Islet of Langerhans (tissue), 1 donor: Measurements from ENCODE around the gene GALNT1.

Source experiments
- FAIRE-seq: peaks from one replicate; lab custom pipeline; 2011; peaks lifted over from hg19 to GRCh38; lab: Jason Lieb, UNC

GALNT1 gene

GRCh38 chr18:35582899-35583558 is 1.5 kb downstream of the GALNT1 start:
- no peak for FAIRE-seq

GRCh38 chr18:35584735-35585134 is 3.2 kb downstream of the GALNT1 start:
- FAIRE-seq: no peak

GRCh38 chr18:35585608-35586007 is 4.1 kb downstream of the GALNT1 start:
- no peak for FAIRE-seq

GRCh38 chr18:35588122-35588521 is 6.6 kb downstream of the GALNT1 start:
- FAIRE-seq: no peak

- no peak for FAIRE-seq
Measured at GRCh38 chr18:35588995-35589394, 7.5 kb downstream of the GALNT1 start.

- FAIRE-seq: no peak
Measured at GRCh38 chr18:35589546-35589945, 8.0 kb downstream of the GALNT1 start.

GRCh38 chr18:35590935-35591334 is 9.4 kb downstream of the GALNT1 start:
- FAIRE-seq: no peak

- no peak for FAIRE-seq
Measured at GRCh38 chr18:35592298-35592697, 10.8 kb downstream of the GALNT1 start.

GRCh38 chr18:35593859-35594258 is 12.3 kb downstream of the GALNT1 start:
- FAIRE-seq: no peak

GRCh38 chr18:35597758-35598157 is 16.2 kb downstream of the GALNT1 start:
- no peak for FAIRE-seq

GRCh38 chr18:35602193-35602820 is 20.8 kb downstream of the GALNT1 start:
- FAIRE-seq: no peak

GRCh38 chr18:35603008-35603407 is 21.5 kb downstream of the GALNT1 start:
- no peak for FAIRE-seq

- FAIRE-seq: no peak
Measured at GRCh38 chr18:35603528-35603927, 22.0 kb downstream of the GALNT1 start.

- no peak for FAIRE-seq
Measured at GRCh38 chr18:35604369-35604768, 22.8 kb downstream of the GALNT1 start.

- no peak for FAIRE-seq
Measured at GRCh38 chr18:35605686-35606417, 24.3 kb downstream of the GALNT1 start.

- no peak for FAIRE-seq
Measured at GRCh38 chr18:35609236-35609635, 27.7 kb downstream of the GALNT1 start.

GRCh38 chr18:35610089-35610488 is 28.5 kb downstream of the GALNT1 start:
- no peak for FAIRE-seq

- FAIRE-seq: no peak
Measured at GRCh38 chr18:35610724-35611123, 29.2 kb downstream of the GALNT1 start.

GRCh38 chr18:35611518-35611917 is 30.0 kb downstream of the GALNT1 start:
- no peak for FAIRE-seq

GRCh38 chr18:35616074-35616473 is 34.5 kb downstream of the GALNT1 start:
- FAIRE-seq: no peak

GRCh38 chr18:35616664-35617423 is 35.3 kb downstream of the GALNT1 start:
- no peak for FAIRE-seq

GRCh38 chr18:35617865-35618264 is 36.3 kb downstream of the GALNT1 start:
- no peak for FAIRE-seq

- no peak for FAIRE-seq
Measured at GRCh38 chr18:35618289-35618688, 36.7 kb downstream of the GALNT1 start.
